ENCODE results near the gene LRTM2.

The LRTM2 gene

DNA sequence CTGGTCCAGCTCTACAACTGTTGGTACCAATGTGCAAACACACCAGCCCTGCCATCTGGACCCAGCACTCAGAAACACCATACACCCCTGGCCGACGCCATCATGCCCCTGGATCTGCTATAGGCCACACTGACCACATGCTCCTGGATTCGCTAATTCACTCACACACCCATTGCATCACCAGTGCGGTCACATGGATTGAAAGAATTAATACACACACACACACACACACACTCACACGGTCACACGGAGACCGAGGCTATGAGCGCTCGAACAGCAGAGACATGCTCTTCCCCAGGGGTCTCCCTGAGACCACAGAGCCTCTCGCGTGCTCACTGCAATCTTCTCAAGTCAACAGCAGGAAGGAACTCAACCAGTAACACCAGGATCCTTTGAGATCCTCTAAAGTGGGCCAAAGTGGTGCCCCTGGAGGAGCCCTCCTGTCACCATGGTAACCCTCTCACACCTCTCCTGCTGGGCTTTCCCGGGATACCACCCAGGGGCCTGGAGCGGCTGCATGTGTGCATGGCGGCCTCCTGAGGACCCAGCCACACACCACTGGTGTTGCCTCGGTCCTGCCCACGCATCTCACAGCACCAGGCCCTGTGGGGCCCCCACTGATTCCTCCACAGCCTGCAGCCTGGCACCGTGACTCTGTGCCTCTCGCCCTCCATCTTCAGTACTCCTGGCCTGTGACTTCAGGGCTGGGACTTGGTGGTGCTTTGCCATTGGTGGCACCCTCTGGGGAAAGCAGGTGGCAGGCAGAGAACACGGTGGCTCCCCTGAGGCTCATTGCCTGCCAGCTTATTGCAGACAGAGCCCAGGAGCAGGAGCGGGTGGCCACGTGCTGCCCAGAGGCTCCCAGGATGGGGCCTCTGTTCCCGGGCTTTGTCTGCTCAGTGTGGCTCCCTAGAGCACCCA lies 15.1 kb downstream of the LRTM2 start:
- H3K9ac ChIP-seq (ENCODE audit: low read depth, low read length): no peak overlapping the region
- H3K36me3 ChIP-seq (ENCODE audit: insufficient read depth, low read depth, low read length): no peaks in the 10 kb centered on the region
- no peaks in the 10 kb centered on the region for H3K9me3 ChIP-seq (ENCODE audit: insufficient read depth, low read depth, low read length)
- H3K27ac ChIP-seq (ENCODE audit: low read length): no peak overlapping the region
- peaks cover 21% of the 10 kb centered on the region for H3K27me3 ChIP-seq (ENCODE audit: insufficient read depth, low read length)
- H3K4me1 ChIP-seq (ENCODE audit: insufficient read depth, low read length): peaks cover 7% of the 10 kb centered on the region; the same call in 1 of the 2 replicates
- no peak overlapping the region for H3K4me3 ChIP-seq (ENCODE audit: low read length)

DNA sequence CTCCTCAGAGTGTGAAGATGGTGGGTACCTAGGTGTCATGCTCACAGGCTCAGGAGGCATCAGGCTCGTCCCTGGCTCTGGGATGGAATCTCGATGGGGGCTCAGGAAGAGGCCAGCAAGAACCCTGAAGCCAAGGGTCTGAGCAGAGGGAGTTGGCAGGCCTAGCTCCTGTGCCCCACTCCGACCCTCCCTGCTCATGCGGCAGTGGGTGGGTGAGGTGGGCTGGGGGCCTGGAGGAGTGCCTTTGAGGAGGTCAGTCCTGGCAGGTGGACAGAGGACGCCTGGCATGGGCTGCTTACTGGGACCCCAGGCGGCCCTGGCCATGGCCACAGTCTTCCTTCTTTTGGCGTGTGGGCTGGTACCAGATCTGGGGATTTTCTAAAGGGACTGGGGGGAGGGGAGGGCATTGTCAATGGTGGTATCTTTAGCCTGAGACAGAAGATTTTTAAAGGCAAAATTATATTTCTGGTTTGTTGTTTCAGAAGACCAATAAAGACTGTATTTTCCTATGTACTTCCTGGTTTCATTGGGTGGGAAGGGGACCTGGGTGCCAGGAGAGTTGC lies 16.0 kb downstream of the LRTM2 start:
- Histone ChIP-seq H3K9me3 (ENCODE audit: insufficient read depth, low read depth, low read length) (no peaks in the 10 kb centered on the region), H3K9ac (ENCODE audit: low read depth, low read length) (no peak overlapping the region), H3K36me3 (ENCODE audit: insufficient read depth, low read depth, low read length) (no peaks in the 10 kb centered on the region), H3K27me3 (ENCODE audit: insufficient read depth, low read length) (peaks cover 12% of the 10 kb centered on the region; the same call in 1 of the 2 replicates), H3K27ac (ENCODE audit: low read length) (no peak overlapping the region), H3K4me1 (ENCODE audit: insufficient read depth, low read length) (peaks cover 7% of the 10 kb centered on the region; the same call in 1 of the 2 replicates), H3K4me3 (ENCODE audit: low read length) (no peak overlapping the region)

DNA sequence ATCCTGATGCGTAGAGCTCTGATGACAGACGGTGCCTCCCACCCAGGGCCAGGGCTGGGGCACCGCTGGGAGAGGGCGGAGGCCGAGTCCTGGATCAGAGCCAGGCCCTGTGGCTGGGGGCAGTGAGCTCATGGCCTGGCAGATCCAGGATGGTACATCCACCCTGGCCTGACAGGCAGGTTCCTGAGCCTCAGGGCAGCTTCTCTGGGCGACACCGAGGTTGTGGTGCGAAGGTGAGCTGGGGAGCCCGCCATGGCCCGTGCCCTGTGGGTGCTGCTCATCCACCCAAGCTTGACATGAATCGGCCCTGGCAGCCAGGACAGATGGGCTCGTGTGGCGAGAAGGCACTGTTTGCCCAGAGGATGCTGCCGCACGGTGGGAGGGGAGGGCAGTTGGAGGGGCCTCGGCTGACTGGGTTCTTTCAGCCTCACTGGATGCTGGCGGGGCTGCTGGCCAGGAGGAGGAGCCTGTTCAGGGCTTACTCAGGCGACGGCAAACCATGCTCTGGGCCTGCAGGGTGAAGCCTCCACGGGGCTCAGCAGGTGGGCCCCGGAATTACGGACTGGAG lies 16.6 kb downstream of the LRTM2 start:
- no peak overlapping the region for H3K27ac ChIP-seq (ENCODE audit: low read length)
- peaks cover 4% of the 10 kb centered on the region; the same call in 1 of the 2 replicates for H3K4me1 ChIP-seq (ENCODE audit: insufficient read depth, low read length)
- H3K4me3 ChIP-seq (ENCODE audit: low read length): no peak overlapping the region
- H3K9ac ChIP-seq (ENCODE audit: low read depth, low read length): no peak overlapping the region
- no peaks in the 10 kb centered on the region for H3K9me3 ChIP-seq (ENCODE audit: insufficient read depth, low read depth, low read length)
- H3K36me3 ChIP-seq (ENCODE audit: insufficient read depth, low read depth, low read length): no peaks in the 10 kb centered on the region
- peaks cover 6% of the 10 kb centered on the region; the same call in 1 of the 2 replicates for H3K27me3 ChIP-seq (ENCODE audit: insufficient read depth, low read length)

DNA sequence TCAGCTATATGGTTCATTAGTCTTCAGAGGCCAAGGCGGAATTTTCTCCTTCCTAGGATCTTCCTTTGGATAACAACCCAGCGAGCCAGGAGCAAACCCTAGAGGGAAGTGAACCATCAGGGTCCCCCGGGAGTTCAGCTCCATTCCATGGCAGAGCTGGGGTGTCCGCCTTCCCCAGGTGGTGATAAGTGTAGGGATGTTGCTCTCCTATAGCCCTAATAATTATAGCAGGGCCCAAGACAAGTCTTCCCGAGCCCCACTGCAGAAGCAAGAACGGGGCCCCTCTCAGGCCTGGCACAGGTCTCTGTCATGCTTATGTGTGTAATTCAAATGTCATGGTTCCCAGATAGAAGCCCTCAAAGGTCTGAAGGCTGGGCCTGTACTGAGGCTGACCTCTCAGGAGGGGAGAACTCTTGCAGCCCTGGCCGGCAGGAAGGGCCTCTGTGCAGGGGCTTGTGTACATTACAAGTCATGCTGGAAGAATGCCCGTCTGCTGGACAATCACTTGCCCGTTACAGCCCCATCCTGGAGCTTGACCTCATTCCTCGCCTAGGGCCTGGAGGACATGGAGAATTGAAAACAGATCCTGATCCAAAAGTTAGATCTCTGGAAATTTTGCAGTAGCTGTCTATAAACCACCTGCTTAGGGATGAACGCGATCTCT lies 17.3 kb downstream of the LRTM2 start:
- H3K36me3 ChIP-seq (ENCODE audit: insufficient read depth, low read depth, low read length): no peaks in the 10 kb centered on the region
- peaks cover 4% of the 10 kb centered on the region; the same call in 1 of the 2 replicates for H3K4me1 ChIP-seq (ENCODE audit: insufficient read depth, low read length)
- no peaks in the 10 kb centered on the region for H3K9me3 ChIP-seq (ENCODE audit: insufficient read depth, low read depth, low read length)
- no peak overlapping the region for H3K27ac ChIP-seq (ENCODE audit: low read length)
- H3K9ac ChIP-seq (ENCODE audit: low read depth, low read length): no peak overlapping the region
- no peak overlapping the region for H3K4me3 ChIP-seq (ENCODE audit: low read length)
- H3K27me3 ChIP-seq (ENCODE audit: insufficient read depth, low read length): no peaks in the 10 kb centered on the region

DNA sequence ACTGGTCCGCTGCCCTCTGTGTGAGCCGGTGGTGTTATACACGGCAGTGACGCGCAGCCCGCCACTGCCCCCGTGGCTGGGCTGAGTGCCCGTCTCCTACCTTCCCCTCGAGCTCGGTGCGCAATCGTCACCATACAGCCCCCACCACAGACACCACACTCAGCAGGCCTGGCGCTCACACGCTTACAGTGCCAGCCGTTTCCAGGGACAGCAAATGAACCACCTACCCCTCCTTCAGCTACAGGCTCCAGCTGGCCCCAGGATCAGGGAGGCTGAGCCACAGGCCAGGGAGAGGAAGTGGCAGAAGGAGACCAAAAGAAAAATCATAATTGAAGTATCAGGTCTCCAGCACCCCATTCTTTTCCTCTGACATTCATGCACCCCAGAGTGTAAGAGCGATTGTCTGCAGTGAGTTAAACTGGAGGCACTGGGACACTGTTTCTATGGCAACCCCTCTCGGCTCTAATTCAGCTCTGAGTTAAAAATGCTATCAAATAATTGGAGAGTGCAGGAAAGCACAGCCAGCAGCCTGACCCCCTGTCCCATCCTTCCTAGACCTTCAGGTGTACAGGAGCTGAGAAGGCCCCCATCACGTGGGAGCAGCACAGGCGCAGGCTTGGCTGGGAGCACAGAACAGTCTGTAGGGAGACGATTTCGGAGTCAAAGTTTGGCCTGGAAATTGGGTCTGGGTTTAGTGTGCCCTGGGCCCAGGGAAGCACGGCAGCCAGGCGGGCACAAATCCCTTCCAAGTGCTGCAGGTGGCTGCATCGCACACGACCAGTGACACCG lies 18.0 kb downstream of the LRTM2 start:
- no peak overlapping the region for H3K27ac ChIP-seq (ENCODE audit: low read length)

DNA sequence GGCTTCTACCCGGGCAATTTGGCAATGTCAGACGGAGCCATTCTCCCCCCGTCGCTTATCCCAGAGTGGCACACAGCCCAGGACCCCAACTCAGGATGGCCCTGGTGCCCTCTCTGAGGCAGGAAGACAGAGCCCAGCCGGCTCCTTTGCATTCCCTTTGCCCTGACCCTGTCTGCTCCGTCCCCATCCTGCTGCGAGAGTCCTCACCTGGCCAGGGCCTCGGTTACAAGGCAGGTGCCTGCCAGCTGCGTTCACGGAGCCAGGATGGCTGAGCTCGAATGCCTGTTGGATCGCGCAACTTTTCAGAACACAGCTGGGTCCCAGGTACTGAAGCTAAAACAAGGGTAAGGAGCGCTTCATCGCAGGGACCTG lies 18.6 kb downstream of the LRTM2 start:
- Histone ChIP-seq H3K36me3 (ENCODE audit: insufficient read depth, low read depth, low read length) (no peaks in the 10 kb centered on the region), H3K4me3 (ENCODE audit: low read length) (no peak overlapping the region), H3K27me3 (ENCODE audit: insufficient read depth, low read length) (peaks cover 8% of the 10 kb centered on the region; the same call in 1 of the 2 replicates), H3K9ac (ENCODE audit: low read depth, low read length) (no peak overlapping the region), H3K9me3 (ENCODE audit: insufficient read depth, low read depth, low read length) (no peaks in the 10 kb centered on the region), H3K4me1 (ENCODE audit: insufficient read depth, low read length) (peaks cover 4% of the 10 kb centered on the region; the same call in 1 of the 2 replicates), H3K27ac (ENCODE audit: low read length) (no peak overlapping the region)

More for the DNA sequence above, 18.0 kb downstream of the LRTM2 start:
- Histone ChIP-seq H3K27me3 (ENCODE audit: insufficient read depth, low read length) (peaks cover 2% of the 10 kb centered on the region; the same call in 1 of the 2 replicates), H3K9ac (ENCODE audit: low read depth, low read length) (no peak overlapping the region), H3K9me3 (ENCODE audit: insufficient read depth, low read depth, low read length) (no peaks in the 10 kb centered on the region), H3K36me3 (ENCODE audit: insufficient read depth, low read depth, low read length) (no peaks in the 10 kb centered on the region), H3K4me1 (ENCODE audit: insufficient read depth, low read length) (peaks cover 4% of the 10 kb centered on the region; the same call in 1 of the 2 replicates), H3K4me3 (ENCODE audit: low read length) (no peak overlapping the region)

DNA sequence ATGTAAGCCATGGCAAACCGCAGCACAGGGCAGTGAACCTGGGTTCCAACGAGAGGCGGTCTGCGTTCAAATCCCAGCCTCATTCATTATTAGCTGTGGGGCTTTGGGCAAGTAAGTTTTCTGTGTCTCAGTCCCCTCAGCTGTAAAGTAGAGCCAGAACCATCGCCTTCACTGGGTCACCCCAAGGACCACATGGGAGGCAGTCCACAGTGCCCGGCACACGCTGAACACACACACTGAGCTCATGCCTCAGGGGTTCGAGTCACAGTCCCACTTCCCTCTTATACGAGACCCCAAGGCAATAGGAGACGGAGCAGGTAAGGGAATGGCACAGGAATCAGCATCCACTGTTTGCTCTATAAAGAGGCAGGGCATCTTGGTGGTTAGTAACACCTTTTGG lies 19.1 kb downstream of the LRTM2 start:
- Histone ChIP-seq H3K4me3 (ENCODE audit: low read length) (no peak overlapping the region), H3K9ac (ENCODE audit: low read depth, low read length) (no peak overlapping the region), H3K27ac (ENCODE audit: low read length) (no peak overlapping the region), H3K9me3 (ENCODE audit: insufficient read depth, low read depth, low read length) (no peaks in the 10 kb centered on the region), H3K36me3 (ENCODE audit: insufficient read depth, low read depth, low read length) (no peaks in the 10 kb centered on the region), H3K27me3 (ENCODE audit: insufficient read depth, low read length) (peaks cover 12% of the 10 kb centered on the region; the same call in 1 of the 2 replicates), H3K4me1 (ENCODE audit: insufficient read depth, low read length) (peaks cover 8% of the 10 kb centered on the region; the same call in 1 of the 2 replicates)

DNA sequence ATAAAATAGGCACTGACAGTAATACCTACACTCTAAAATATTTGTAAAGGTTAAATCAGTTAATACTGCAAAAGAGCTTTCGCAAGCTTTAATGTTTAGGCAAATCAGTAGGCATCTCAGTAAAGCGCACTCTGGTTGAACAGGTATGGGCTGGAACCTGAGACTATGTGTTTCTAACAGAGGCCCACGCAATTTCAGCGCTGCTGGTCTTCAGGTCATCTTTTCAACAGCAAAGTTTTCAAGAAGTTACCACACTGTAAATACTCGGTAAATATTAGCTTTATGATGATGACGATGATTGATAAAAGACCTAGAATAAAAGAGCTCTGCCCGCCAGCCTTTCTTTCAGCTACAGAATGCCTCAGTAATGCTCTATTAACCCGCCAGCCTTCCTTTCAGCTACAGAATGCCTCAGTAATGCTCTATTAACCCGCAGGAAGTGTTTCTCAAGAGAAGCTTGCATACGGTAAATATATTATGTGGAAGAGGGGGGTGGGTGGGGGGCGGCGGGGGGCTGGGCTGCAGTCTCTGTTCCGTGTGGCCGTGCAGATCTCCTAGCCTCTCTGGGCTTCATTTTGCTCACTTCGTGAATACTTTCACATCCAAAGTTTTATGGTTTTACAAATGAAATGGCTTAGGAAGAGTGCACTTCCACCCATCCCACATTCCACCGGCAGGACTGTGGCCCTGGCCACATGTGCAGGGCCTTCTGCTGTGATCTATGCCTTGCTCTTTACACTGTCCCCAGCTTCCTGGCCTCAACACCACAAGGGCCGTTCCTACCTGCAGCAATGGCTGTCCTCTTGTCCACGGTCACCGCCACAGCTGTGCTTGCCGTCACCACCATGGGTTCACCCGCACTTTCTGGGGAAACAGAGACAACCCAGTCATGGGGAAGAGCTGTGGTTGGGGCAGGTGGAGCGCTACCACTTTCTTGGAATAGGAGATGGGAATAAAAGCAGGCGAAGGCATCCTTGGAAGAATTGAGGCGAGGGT lies 19.9 kb downstream of the LRTM2 start:
- H3K27me3 ChIP-seq (ENCODE audit: insufficient read depth, low read length): peaks cover 17% of the 10 kb centered on the region; the same call in 1 of the 2 replicates
- H3K9me3 ChIP-seq (ENCODE audit: insufficient read depth, low read depth, low read length): no peaks in the 10 kb centered on the region
- no peak overlapping the region for H3K9ac ChIP-seq (ENCODE audit: low read depth, low read length)
- H3K4me1 ChIP-seq (ENCODE audit: insufficient read depth, low read length): peaks cover 13% of the 10 kb centered on the region; the same call in 1 of the 2 replicates
- no peak overlapping the region for H3K4me3 ChIP-seq (ENCODE audit: low read length)
- no peaks in the 10 kb centered on the region for H3K36me3 ChIP-seq (ENCODE audit: insufficient read depth, low read depth, low read length)
- H3K27ac ChIP-seq (ENCODE audit: low read length): no peak overlapping the region

DNA sequence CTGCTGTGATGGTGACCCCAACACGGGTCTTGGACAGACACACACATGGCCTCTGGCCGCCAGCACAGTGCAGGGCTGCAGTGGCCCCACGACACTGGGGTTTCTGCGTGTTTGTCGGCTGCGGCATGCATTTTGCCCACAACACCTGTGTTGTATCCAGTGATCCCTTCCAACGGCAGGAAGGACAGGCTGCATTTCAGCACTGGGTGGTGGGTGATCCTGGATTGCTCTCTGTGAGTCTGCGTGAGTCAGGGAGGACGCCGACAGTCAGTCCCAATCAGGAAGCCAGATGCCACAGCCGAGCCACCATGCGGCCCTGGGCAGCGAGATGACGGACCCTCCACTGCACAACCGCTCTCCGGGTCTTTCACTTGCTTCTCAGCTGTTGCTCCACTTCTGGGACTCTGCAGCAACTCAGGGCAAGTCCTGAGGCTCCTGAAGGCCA lies 20.6 kb downstream of the LRTM2 start:
- Histone ChIP-seq H3K9ac (ENCODE audit: low read depth, low read length) (no peak overlapping the region), H3K27ac (ENCODE audit: low read length) (no peak overlapping the region)

DNA sequence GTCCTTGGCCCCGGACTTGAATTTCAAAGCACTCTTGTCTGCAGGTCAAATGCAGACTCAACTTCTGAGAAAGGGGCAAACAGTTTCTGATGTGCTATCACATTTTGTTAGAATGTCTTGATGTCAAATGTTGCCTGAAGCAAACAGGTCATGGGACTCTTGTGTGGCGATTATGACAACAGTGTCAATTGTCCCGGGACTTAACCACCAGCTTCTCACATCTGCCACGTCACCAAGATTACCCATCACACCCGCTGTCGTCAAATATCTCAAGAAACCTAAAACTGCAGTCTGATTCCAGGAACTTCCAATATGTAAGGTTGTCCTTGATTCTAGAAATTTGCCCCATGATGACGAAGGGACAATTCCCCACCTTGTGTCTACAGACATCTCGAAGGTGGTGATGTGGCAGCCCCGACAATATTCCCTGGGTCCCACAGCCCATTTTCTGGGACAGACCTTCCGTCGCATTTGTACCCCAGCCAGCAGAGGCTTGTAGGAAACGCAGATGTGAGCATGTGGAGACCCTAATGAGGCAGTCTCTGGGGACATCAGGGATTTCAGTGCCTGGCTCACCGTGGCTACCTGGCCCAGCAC lies 21.3 kb downstream of the LRTM2 start:
- H3K36me3 ChIP-seq (ENCODE audit: insufficient read depth, low read depth, low read length): no peaks in the 10 kb centered on the region
- H3K27ac ChIP-seq (ENCODE audit: low read length): no peak overlapping the region
- H3K4me1 ChIP-seq (ENCODE audit: insufficient read depth, low read length): peaks cover 13% of the 10 kb centered on the region; the same call in 1 of the 2 replicates
- no peak overlapping the region for H3K9ac ChIP-seq (ENCODE audit: low read depth, low read length)
- H3K9me3 ChIP-seq (ENCODE audit: insufficient read depth, low read depth, low read length): no peaks in the 10 kb centered on the region
- no peak overlapping the region for H3K4me3 ChIP-seq (ENCODE audit: low read length)
- peaks cover 17% of the 10 kb centered on the region; the same call in 1 of the 2 replicates for H3K27me3 ChIP-seq (ENCODE audit: insufficient read depth, low read length)

More for the DNA sequence above, 20.6 kb downstream of the LRTM2 start:
- Histone ChIP-seq H3K4me1 (ENCODE audit: insufficient read depth, low read length) (peaks cover 13% of the 10 kb centered on the region; the same call in 1 of the 2 replicates), H3K4me3 (ENCODE audit: low read length) (no peak overlapping the region), H3K9me3 (ENCODE audit: insufficient read depth, low read depth, low read length) (no peaks in the 10 kb centered on the region), H3K36me3 (ENCODE audit: insufficient read depth, low read depth, low read length) (no peaks in the 10 kb centered on the region), H3K27me3 (ENCODE audit: insufficient read depth, low read length) (peaks cover 17% of the 10 kb centered on the region; the same call in 1 of the 2 replicates)
